Measurements from ENCODE around the gene YTHDC1. TPM values are rescaled to one million over a fixed set of nuclear protein-coding genes. Genes with fewer than 3 reads are reported as not detected.

YTHDC1 gene
- polyA plus RNA-seq, 1 of the 3 experiments (the other 2 are of a cell fraction), result 31.3 TPM

DNA sequence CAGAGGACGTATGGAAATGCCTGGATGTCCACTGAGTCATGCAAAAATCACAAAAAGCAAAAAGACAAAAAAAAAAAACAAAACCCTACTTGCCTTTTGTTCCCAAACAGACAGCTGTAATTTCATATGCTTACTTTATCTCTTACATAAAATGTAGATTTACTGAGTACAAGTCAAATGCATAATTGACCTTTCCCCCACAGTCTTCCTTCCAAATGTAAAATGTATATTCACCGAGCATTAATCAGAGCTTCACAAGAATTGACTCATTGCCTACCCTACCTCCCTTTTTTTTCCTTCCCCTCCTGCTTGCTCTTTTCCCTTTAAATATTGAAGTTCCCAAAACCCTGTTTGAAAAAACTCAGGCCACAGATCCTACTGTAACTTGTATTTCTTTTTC, 71.9 kb downstream of the YTHDC1 start (continued):
- TF ChIP-seq IRF3 (IDR thresholded peaks at IDR 0.05; ENCODE audit: low read depth, low read length) (no peak), FOSL2 (IDR thresholded peaks at IDR 0.05; ENCODE audit: borderline replicate concordance, low read depth) (no peak), ELF1 (IDR thresholded peaks at IDR 0.05) (no peak), POLR2AphosphoS5 (IDR thresholded peaks at IDR 0.05; ENCODE audit: low read depth, low read length) (no peak), SIN3A (IDR thresholded peaks at IDR 0.05; ENCODE audit: borderline replicate concordance, low read depth, low read length) (no peak)

- Histone ChIP-seq H3K4me1 (ENCODE audit: control insufficient read depth in 1 of 2, insufficient read depth in 2 of 2, low read depth in 1 of 2, low read length in 1 of 2) (no peaks in the 10 kb centered on the region), H3K27ac (ENCODE audit: low read depth in 2 of 2, low read length in 1 of 2) (no peak overlapping the region), H3K27me3 (ENCODE audit: insufficient read depth) (no peaks in the 10 kb centered on the region; the same call in 1 of the 2 replicates), H3K9ac (no peak overlapping the region), H3K4me2 (no peak overlapping the region), H3K9me3 (no peaks in the 10 kb centered on the region), H3K79me2 (ENCODE audit: insufficient read depth) (no peaks in the 10 kb centered on the region), H3K36me3 (replicated peaks in 1 of 2; ENCODE audit: control insufficient read depth in 1 of 2, insufficient read depth in 2 of 2, low read length in 1 of 2) (no peaks in the 10 kb centered on the region), H2AFZ (ENCODE audit: low read depth) (no peak overlapping the region), H3F3A (replicated peaks; ENCODE audit: insufficient read depth) (no peaks in the 10 kb centered on the region), H3K9me2 (no peaks in the 10 kb centered on the region), H4K20me1 (ENCODE audit: insufficient read depth) (no peaks in the 10 kb centered on the region), H3K4me3 (ENCODE audit: low read depth in 2 of 2, low read length in 1 of 2) (no peak overlapping the region)
- CTCF ChIA-PET, result interaction anchor here (1.0 kb wide), 1 partner anchor 98 kb away, joined by 3 read pairs; no protein-coding TSS in a partner anchor
- DNase-seq, result no peak
- POLR2A ChIA-PET, result no interaction called here
- WGBS (ENCODE audit: low lambda C conversion rate), result 11% methylated on average over 2 of the region's 2 CpGs
- no peak for TF ChIP-seq REST (IDR thresholded peaks at IDR 0.05; ENCODE audit: low read depth, low read length)
- TF ChIP-seq, protein P1, sequence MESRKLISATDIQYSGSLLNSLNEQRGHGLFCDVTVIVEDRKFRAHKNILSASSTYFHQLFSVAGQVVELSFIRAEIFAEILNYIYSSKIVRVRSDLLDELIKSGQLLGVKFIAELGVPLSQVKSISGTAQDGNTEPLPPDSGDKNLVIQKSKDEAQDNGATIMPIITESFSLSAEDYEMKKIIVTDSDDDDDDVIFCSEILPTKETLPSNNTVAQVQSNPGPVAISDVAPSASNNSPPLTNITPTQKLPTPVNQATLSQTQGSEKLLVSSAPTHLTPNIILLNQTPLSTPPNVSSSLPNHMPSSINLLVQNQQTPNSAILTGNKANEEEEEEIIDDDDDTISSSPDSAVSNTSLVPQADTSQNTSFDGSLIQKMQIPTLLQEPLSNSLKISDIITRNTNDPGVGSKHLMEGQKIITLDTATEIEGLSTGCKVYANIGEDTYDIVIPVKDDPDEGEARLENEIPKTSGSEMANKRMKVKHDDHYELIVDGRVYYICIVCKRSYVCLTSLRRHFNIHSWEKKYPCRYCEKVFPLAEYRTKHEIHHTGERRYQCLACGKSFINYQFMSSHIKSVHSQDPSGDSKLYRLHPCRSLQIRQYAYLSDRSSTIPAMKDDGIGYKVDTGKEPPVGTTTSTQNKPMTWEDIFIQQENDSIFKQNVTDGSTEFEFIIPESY (IDR thresholded peaks at IDR 0.05; ENCODE audit: borderline replicate concordance, low read depth), result no peak
- no peak for TF ChIP-seq MEF2A (IDR thresholded peaks at IDR 0.05; ENCODE audit: borderline replicate concordance, low read depth)
- TF ChIP-seq EZH2phosphoT487 (IDR thresholded peaks at IDR 0.05; ENCODE audit: borderline replicate concordance, low read depth), result no peak
- TF ChIP-seq MXI1 (IDR thresholded peaks at IDR 0.05; ENCODE audit: low read depth, low read length), result no peak
- TF ChIP-seq FOSL2 (IDR thresholded peaks at IDR 0.05; ENCODE audit: borderline replicate concordance, low read depth), result no peak
- no peak for TF ChIP-seq SIN3A (IDR thresholded peaks at IDR 0.05; ENCODE audit: borderline replicate concordance, low read depth, low read length)
- no peak for TF ChIP-seq YY1 (IDR thresholded peaks at IDR 0.05; ENCODE audit: low read depth)
- TF ChIP-seq, protein P2, sequence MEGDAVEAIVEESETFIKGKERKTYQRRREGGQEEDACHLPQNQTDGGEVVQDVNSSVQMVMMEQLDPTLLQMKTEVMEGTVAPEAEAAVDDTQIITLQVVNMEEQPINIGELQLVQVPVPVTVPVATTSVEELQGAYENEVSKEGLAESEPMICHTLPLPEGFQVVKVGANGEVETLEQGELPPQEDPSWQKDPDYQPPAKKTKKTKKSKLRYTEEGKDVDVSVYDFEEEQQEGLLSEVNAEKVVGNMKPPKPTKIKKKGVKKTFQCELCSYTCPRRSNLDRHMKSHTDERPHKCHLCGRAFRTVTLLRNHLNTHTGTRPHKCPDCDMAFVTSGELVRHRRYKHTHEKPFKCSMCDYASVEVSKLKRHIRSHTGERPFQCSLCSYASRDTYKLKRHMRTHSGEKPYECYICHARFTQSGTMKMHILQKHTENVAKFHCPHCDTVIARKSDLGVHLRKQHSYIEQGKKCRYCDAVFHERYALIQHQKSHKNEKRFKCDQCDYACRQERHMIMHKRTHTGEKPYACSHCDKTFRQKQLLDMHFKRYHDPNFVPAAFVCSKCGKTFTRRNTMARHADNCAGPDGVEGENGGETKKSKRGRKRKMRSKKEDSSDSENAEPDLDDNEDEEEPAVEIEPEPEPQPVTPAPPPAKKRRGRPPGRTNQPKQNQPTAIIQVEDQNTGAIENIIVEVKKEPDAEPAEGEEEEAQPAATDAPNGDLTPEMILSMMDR (IDR thresholded peaks at IDR 0.05), result no peak
- TF ChIP-seq IRF3 (IDR thresholded peaks at IDR 0.05; ENCODE audit: low read depth, low read length), result no peak
- no peak for TF ChIP-seq TCF12 (IDR thresholded peaks at IDR 0.05)
- TF ChIP-seq FOXJ3 (CRISPR knock-in tag; IDR thresholded peaks at IDR 0.05), result no peak
- TF ChIP-seq GABPA (IDR thresholded peaks at IDR 0.05; ENCODE audit: low read depth), result no peak
Measured at GRCh38 chr4:68277627-68278026, 72.3 kb downstream of the YTHDC1 start.

All from SK-N-SH (cell line).